OCI-LY1 (cell line): ENCODE results near the gene EYA3.

Source experiments
- EZH2 ChIP-seq: fragments of 200-600 bp; sonication (generic), shearing (Covaris generic); IDR thresholded peaks from 2 replicates; pipeline ENCODE4 v1.8.0; 2017; ENCODE audit warnings: borderline replicate concordance, mixed run types, mild to moderate bottlenecking, antibody characterized with exemption, low read length, moderate library complexity, mixed read lengths
- TF ChIP-seq, protein P1 (sequence below): fragments of 200-600 bp; sonication (generic), shearing (Covaris generic); IDR thresholded peaks from 2 replicates; pipeline ENCODE4 v1.5.1; 2017; ENCODE audit warnings: mild to moderate bottlenecking, antibody characterized with exemption, low read length, moderate library complexity, mixed read lengths

DNA sequence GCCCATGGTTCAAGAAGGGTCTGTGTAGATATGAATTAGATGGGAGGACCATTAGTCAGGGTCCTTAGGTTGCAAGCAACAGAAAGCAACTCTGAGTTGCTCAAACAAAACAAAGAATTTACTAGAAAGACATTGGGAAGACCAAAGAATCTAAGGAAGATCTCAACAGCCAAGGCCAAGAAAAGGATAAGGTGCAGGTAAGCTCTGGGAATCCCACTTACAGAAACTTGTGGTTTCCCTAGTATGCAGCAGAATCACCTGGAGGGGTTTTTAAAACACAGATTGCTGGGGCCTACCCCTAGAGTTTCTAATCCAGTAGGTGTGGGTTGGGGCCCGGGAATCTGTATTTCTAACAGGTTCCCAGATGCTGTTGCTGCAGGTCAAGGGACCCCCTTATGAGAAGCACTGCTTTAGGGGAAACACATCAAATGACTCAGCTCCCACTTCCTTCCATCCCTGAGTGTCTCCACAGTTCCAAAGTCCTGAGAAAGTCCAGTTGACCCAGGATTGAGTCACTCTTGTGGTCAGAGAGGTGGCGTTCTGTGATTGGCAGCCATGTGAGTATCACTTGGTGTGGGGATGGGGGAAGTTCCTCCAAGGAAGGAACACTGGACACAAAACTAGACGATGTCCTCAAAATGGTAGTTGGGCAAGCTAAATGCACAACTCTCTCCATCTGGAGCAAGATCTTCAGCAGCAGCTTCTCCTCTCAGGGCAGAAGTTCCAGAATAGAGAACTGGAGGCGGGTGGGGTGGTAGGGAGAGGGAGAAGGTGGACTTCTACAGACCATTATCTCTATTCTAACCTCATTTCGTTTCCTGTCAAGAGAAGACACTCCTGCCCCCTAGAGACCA is 24.2 kb upstream of the EYA3 start:
- TF ChIP-seq, protein P1, sequence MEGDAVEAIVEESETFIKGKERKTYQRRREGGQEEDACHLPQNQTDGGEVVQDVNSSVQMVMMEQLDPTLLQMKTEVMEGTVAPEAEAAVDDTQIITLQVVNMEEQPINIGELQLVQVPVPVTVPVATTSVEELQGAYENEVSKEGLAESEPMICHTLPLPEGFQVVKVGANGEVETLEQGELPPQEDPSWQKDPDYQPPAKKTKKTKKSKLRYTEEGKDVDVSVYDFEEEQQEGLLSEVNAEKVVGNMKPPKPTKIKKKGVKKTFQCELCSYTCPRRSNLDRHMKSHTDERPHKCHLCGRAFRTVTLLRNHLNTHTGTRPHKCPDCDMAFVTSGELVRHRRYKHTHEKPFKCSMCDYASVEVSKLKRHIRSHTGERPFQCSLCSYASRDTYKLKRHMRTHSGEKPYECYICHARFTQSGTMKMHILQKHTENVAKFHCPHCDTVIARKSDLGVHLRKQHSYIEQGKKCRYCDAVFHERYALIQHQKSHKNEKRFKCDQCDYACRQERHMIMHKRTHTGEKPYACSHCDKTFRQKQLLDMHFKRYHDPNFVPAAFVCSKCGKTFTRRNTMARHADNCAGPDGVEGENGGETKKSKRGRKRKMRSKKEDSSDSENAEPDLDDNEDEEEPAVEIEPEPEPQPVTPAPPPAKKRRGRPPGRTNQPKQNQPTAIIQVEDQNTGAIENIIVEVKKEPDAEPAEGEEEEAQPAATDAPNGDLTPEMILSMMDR = no peak; the same call in 1 of the 2 replicates
- TF ChIP-seq EZH2 = no peak
